Fibroblast of lung (primary cell): Measurements from ENCODE around the gene SPAG9.

Experiments
- EZH2 ChIP-seq: IDR thresholded peaks from 2 replicates; pipeline ENCODE4 v1.5.1; 2012; ENCODE audit warnings: low read length, control low read depth, mild to moderate bottlenecking; ENCODE audit errors: missing control alignments
- TF ChIP-seq, protein P1 (sequence below), 2 donors: IDR thresholded peaks in 1 of 2; conservative IDR thresholded peaks in 1 of 2; 1 replicate in 1 of 2; 2 replicates in 1 of 2; pipeline ENCODE4 v1.5.1; 2011 to 2012; ENCODE audit warnings: low read length in 2 of 2, control low read depth in 1 of 2, inconsistent platforms in 1 of 2, low read depth in 1 of 2, mild to moderate bottlenecking in 1 of 2

DNA sequence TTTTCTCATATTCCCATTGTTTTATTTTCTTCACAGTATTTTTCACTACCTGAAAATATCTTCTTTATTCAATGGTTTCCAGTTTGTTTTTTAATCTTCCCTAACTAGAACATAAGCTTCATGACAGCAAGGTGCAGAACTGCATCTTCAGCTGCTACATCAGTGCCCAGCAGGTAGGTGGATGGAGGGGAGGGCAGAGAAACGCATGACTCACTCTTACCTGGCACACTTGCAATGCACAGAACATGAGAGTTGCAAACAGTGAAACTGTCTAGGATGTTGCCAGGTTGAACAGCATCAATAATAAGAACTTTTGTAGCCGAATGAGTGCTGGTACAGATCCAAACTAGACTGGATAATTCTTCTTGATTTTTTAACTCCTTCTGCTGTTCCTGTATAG, 127.1 kb downstream of the SPAG9 start:
- no peak for TF ChIP-seq EZH2
- TF ChIP-seq, protein P1, sequence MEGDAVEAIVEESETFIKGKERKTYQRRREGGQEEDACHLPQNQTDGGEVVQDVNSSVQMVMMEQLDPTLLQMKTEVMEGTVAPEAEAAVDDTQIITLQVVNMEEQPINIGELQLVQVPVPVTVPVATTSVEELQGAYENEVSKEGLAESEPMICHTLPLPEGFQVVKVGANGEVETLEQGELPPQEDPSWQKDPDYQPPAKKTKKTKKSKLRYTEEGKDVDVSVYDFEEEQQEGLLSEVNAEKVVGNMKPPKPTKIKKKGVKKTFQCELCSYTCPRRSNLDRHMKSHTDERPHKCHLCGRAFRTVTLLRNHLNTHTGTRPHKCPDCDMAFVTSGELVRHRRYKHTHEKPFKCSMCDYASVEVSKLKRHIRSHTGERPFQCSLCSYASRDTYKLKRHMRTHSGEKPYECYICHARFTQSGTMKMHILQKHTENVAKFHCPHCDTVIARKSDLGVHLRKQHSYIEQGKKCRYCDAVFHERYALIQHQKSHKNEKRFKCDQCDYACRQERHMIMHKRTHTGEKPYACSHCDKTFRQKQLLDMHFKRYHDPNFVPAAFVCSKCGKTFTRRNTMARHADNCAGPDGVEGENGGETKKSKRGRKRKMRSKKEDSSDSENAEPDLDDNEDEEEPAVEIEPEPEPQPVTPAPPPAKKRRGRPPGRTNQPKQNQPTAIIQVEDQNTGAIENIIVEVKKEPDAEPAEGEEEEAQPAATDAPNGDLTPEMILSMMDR (conservative IDR thresholded peaks at IDR 0.05 in 1 of 2, IDR thresholded peaks at IDR 0.05 in 1 of 2; ENCODE audit: low read depth in 1 of 2, low read length in 2 of 2): no peak
